Left ventricle myocardium inferior (tissue), 1 donor: Measurements from ENCODE around the gene CEP20. TPM values are rescaled to one million over a fixed set of nuclear protein-coding genes. Genes with fewer than 3 reads are reported as not detected.
A peak's percentile ranks its signal among the peaks of the same experiment; 100 is the strongest.
"Not testable (repeated sequence)": the region's sequence is repeated elsewhere in the genome, so short reads cannot be mapped to it uniquely, and the experiment has no call there.

Experiments used
- DNase-seq: peaks from one replicate; pipeline ENCODE4 v3.0.0-alpha.2; 2020
- H3K27ac ChIP-seq: fragments of 200-600 bp; replicated peaks from 2 replicates; pipeline ENCODE4 v1.8.0; 2021
- H3K27me3 ChIP-seq: fragments of 200-600 bp; 2 replicates; pipeline ENCODE4 v1.8.0; 2021; ENCODE audit warnings: low read depth
- H3K36me3 ChIP-seq: fragments of 200-600 bp; 2 replicates; pipeline ENCODE4 v1.8.0; 2021
- H3K4me1 ChIP-seq: fragments of 200-600 bp; 2 replicates; pipeline ENCODE4 v1.8.0; 2021
- H3K4me3 ChIP-seq: fragments of 200-600 bp; 2 replicates; pipeline ENCODE4 v1.8.0; 2021; ENCODE audit warnings: mild to moderate bottlenecking, moderate library complexity
- H3K9me3 ChIP-seq: fragments of 200-600 bp; replicated peaks from 2 replicates; pipeline ENCODE4 v1.8.0; 2021
- intact Hi-C: fragments of 100-400 bp; cut with micrococcal nuclease; formaldehyde crosslinking; loops from one replicate; pipeline ENCODE4 v1.11.0; 2022
- total RNA-seq: library from RNA; stranded (reverse); fragmentation: NEBNext Ultra II Directional; extraction: Animal tissue kit (Norgen Biotek cat#: 25700); gene quantifications from one replicate; pipeline ENCODE4 v1.2.1, GENCODE V29; 2021
- TF ChIP-seq, protein P1 (sequence below): fragments of 200-600 bp; IDR thresholded peaks from 2 replicates; pipeline ENCODE4 v1.8.0; 2021; ENCODE audit warnings: antibody characterized with exemption, mild to moderate bottlenecking, borderline replicate concordance
- donor health status: DM: no; HTN: yes; CAD: no; lungs with severe emphysema.

CEP20 gene
- total RNA-seq, 1 donor from 2014 or later, result 30.7 TPM

DNA sequence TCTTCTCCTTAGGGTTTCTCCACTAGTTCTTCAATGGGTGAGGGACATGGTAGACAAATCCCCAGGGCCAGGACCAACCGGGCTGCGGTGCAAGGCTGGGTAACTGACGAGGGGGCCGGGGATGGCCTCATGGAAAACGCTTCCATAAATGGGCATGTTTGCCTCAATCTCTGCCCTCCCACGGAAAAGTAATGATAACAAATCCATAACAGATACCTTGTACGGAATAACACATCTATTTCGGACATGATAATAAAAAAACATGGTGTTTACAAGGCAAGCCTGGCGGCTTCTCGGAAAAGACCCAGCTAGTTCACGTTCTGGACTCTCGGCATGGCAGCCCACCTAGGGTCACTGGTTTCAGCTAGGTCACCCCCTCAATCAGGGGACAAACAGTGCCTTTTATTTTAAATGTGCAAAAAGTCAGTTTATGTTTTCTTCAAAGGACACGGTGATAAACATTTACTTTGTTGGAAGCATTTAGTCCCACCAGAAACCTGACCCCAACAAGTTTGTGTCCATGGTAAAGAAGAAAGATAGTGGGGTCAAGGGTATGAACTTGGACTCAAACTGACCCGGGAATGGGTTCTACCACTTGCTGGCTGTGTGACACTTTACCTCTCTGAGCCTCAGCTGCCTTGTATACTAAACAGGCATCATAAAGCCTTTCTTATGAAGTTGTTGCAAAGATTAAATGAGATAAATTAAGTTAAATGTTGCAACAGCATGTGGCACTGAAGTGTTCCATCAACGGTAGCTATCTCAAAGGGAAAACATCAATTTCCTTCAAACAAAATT is 33.3 kb downstream of the CEP20 start:
- no peak for DNase-seq
- Histone ChIP-seq H3K4me3 (peak overlapping the region; percentile 62), H3K36me3 (no peaks in the 10 kb centered on the region), H3K27me3 (peaks cover 59% of the 10 kb centered on the region), H3K27ac (no peak overlapping the region), H3K9me3 (no peaks in the 10 kb centered on the region), H3K4me1 (peaks cover 17% of the 10 kb centered on the region)
- intact Hi-C loops, result no loop called here
- TF ChIP-seq, protein P1, sequence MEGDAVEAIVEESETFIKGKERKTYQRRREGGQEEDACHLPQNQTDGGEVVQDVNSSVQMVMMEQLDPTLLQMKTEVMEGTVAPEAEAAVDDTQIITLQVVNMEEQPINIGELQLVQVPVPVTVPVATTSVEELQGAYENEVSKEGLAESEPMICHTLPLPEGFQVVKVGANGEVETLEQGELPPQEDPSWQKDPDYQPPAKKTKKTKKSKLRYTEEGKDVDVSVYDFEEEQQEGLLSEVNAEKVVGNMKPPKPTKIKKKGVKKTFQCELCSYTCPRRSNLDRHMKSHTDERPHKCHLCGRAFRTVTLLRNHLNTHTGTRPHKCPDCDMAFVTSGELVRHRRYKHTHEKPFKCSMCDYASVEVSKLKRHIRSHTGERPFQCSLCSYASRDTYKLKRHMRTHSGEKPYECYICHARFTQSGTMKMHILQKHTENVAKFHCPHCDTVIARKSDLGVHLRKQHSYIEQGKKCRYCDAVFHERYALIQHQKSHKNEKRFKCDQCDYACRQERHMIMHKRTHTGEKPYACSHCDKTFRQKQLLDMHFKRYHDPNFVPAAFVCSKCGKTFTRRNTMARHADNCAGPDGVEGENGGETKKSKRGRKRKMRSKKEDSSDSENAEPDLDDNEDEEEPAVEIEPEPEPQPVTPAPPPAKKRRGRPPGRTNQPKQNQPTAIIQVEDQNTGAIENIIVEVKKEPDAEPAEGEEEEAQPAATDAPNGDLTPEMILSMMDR, result no peak

DNA sequence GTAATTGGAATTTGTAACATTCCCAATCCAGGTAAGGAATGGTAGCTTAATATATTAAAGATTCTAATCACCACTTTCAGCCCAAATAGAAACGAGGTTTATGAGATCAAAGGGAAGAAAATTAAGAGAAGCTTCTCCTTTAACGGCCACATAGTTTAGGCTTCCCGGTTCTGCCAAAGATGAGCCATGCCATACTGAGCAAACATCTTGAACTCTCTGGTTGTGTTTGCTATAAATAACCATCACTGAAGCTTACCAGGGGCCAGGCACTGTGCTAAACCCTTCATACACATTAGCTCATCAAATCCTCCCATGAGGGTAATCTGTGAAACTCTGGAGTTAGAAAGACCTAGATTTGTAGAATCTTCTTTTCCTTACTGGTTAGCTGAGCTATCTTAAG is 34.3 kb downstream of the CEP20 start:
- Histone ChIP-seq H3K27ac (no peak overlapping the region), H3K4me3 (no peak overlapping the region), H3K36me3 (no peaks in the 10 kb centered on the region)

DNA sequence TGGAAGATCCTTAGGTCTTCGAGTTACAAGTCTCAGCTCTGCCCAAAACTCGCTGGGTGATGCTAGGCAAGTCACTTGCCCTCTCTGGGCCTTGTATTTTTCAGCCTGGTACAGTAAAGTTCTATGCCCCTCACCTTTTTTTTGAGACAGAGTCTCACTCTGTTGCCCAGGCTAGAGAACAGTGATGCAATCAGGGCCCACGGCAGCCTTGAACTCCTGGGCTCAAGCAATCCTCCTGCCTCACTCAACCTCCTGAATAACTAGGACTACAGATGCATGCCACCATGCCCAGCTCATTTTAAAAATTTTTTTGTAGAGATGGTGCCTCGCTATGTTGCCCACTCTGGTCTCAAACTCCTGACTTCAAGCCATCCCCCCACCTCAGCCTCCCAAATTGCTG is 35.4 kb downstream of the CEP20 start:
- H3K4me1 ChIP-seq, result peaks cover 14% of the 10 kb centered on the region
- H3K27me3 ChIP-seq, result peaks cover 51% of the 10 kb centered on the region
- intact Hi-C loops, result no loop called here
- H3K9me3 ChIP-seq, result no peaks in the 10 kb centered on the region
- H3K4me3 ChIP-seq, result no peak overlapping the region
- TF ChIP-seq, protein P1, result no peak
- no peak overlapping the region for H3K27ac ChIP-seq
- H3K36me3 ChIP-seq, result no peaks in the 10 kb centered on the region
- DNase-seq, result no peak

More for the DNA sequence above, 34.3 kb downstream of the CEP20 start:
- no peak for DNase-seq
- peaks cover 59% of the 10 kb centered on the region for H3K27me3 ChIP-seq
- TF ChIP-seq, protein P1, result no peak
- intact Hi-C loops, result no loop called here
- no peaks in the 10 kb centered on the region for H3K9me3 ChIP-seq
- H3K4me1 ChIP-seq, result peaks cover 17% of the 10 kb centered on the region

DNA sequence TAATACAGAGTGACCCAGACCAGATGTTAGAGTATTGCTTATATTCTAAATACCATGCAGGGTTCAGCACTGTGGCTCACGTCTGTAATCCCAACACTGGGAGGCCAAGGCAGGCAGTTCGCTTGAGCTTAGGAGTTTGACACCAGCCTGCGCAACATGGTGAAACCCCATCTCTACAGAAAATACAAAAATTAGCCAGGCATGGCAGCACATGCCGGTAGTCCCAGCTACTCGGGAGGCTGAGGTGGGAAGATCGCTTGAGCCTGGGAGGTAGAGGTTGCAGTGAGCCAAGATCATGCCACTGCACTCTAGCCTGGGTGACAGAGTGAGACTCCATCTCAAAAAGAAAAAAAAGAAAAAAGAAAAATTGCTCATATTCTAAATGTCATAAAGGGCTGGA is 37.8 kb downstream of the CEP20 start:
- H3K36me3 ChIP-seq, H3K27ac ChIP-seq, DNase-seq, H3K9me3 ChIP-seq, intact Hi-C loops, H3K4me1 ChIP-seq, H3K4me3 ChIP-seq: not testable (repeated sequence)
- H3K27me3 ChIP-seq, result peaks cover 42% of the 10 kb centered on the region

DNA sequence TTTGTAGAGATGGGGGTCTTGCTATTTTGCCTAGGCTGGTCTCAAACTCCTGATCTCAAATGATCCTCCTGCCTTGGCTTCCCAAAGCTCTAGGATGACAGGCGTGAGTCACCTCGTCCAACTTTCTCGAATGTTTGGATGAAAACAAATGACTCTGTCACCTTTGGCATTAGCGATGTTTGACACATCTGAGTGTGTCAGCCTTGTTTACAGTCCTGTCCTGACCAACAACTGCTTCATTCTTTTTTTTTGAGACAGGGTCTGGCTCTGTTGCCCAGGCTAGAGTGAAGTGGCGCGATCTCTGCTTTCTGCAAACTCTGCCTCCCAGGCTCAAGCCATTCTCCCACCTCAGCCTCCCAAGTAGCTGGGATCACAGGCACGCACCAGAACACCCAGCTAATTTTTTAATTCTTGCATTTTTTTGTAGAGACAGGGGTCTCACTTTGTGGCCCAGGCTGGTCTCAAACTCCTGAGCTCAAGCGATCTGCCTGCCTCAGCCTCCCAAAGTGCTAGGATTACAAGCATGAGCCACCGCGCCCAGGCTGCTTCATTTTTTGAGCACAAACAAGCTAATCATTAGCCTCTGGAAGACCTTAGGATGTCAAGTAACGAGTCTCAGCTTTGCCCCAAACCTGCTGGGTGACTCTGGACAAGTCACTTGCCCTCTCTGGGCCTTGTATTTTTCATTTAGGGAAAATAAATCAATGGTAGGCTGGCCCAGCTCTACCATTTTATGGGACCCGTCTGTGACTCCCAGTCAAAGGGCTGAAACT is 39.0 kb downstream of the CEP20 start:
- Histone ChIP-seq H3K27ac (no peak overlapping the region), H3K4me1 (no peaks in the 10 kb centered on the region), H3K36me3 (no peaks in the 10 kb centered on the region), H3K27me3 (peaks cover 37% of the 10 kb centered on the region), H3K9me3 (no peaks in the 10 kb centered on the region), H3K4me3 (no peak overlapping the region)
- DNase-seq, result no peak
- TF ChIP-seq, protein P1, result no peak
- intact Hi-C loops, result no loop called here
